Measurements from ENCODE around the gene PYGO2. TPM values are rescaled to one million over a fixed set of nuclear protein-coding genes. Genes with fewer than 3 reads are reported as not detected.

Gene PYGO2
- total RNA-seq (2014; rRNA removed; shearing (Covaris generic)) = 36.3 and 43.4 TPM in 2 replicates

- peak; percentile 79 for DNase-seq (ENCODE audit: low spot score)
These were observed at the start of gene PYGO2 for GRCh38 chr1:154961207-154962155. Gene PYGO2, minus strand, starts transcription at chr1:154961782. Its CDS starts 206 bp downstream, at chr1:154961576.

- DNase-seq (ENCODE audit: low spot score) = no peak
These were observed 49.4 kb upstream of the PYGO2 start for GRCh38 chr1:155011004-155011416.

GRCh38 chr1:155010211-155010918 is 48.8 kb upstream of the PYGO2 start:
- no peak for DNase-seq (ENCODE audit: low spot score)

GRCh38 chr1:155009742-155010141 is 48.2 kb upstream of the PYGO2 start:
- no peak for DNase-seq (ENCODE audit: low spot score)

- no peak for DNase-seq (ENCODE audit: low spot score)
These were observed 47.7 kb upstream of the PYGO2 start for GRCh38 chr1:155009221-155009711.

GRCh38 chr1:155008015-155008941 is 46.7 kb upstream of the PYGO2 start:
- no peak for DNase-seq (ENCODE audit: low spot score)

- no peak for DNase-seq (ENCODE audit: low spot score)
These were observed 45.8 kb upstream of the PYGO2 start for GRCh38 chr1:155007251-155007828.

- DNase-seq (ENCODE audit: low spot score) = no peak
These were observed 45.1 kb upstream of the PYGO2 start for GRCh38 chr1:155006601-155007101.

GRCh38 chr1:155005076-155006011 is 43.8 kb upstream of the PYGO2 start:
- DNase-seq (ENCODE audit: low spot score) = no peak

- DNase-seq (ENCODE audit: low spot score) = peak; percentile 36
These were observed 42.9 kb upstream of the PYGO2 start for GRCh38 chr1:155004352-155005075.

GRCh38 chr1:155003766-155004351 is 42.3 kb upstream of the PYGO2 start:
- peak; percentile 42 for DNase-seq (ENCODE audit: low spot score)

GRCh38 chr1:155003227-155003765 is 41.7 kb upstream of the PYGO2 start:
- peak; percentile 48 for DNase-seq (ENCODE audit: low spot score)

GRCh38 chr1:155002464-155003226 is 41.1 kb upstream of the PYGO2 start, which contains the start of gene ZBTB7B:
Gene ZBTB7B, plus strand, starts transcription at chr1:155002802. Its CDS starts 11,859 bp downstream, at chr1:155014661.
- DNase-seq (ENCODE audit: low spot score) = peak; percentile 48

GRCh38 chr1:155001675-155002463 is 40.3 kb upstream of the PYGO2 start:
- peak; percentile 98 for DNase-seq (ENCODE audit: low spot score)

- no peak for DNase-seq (ENCODE audit: low spot score)
These were observed 39.8 kb upstream of the PYGO2 start for GRCh38 chr1:155001425-155001674.

GRCh38 chr1:155000726-155001424 is 39.3 kb upstream of the PYGO2 start:
- DNase-seq (ENCODE audit: low spot score) = peak; percentile 95

Data from HT-29 (cell line).